ENCODE data around the gene ULBP1. TPM values are rescaled to one million over a fixed set of nuclear protein-coding genes. Genes with fewer than 3 reads are reported as not detected.

Gene ULBP1
- total and polyA plus RNA-seq, 12 donors: 0.07 to 0.46 (median 0.23) TPM

- TF ChIP-seq CTCF (IDR thresholded peaks at IDR 0.05): no peak
- peaks cover 3 to 33% (median 23%) of the 10 kb centered on the region in 9 donors for H3K4me1 ChIP-seq
- H3K4me3 ChIP-seq: peak within 1 kb of the TSS in 9 of 10 donors; percentile 36 to 67 (median 60)
- H3K27ac ChIP-seq: no peak within 1 kb of the TSS
- H3K9me3 ChIP-seq: no peaks in the 10 kb centered on the region
- H3K36me3 ChIP-seq: no peaks in the 10 kb centered on the region
- DNase-seq (peak; percentile 88 to 93), ATAC-seq (peak; percentile 82 to 92 (median 88))
- WGBS, 2 donors: 0% methylated on average over 40 of the region's 40 CpGs
- intact Hi-C loops (cut with DNase I): loop anchor here in 6 of 10 donors (5.0 to 10.0 kb wide), 3 partner anchors 90 to 378 kb away; partner anchors contain the start of gene PPIL4 (in 1 of the 6)
- H3K27me3 ChIP-seq: peaks cover 0 to 61% (median 0%) of the 10 kb centered on the region in 7 donors
These were observed 41.0 kb upstream of the ULBP1 start, which contains the start of gene RAET1G for GRCh38 chr6:149922642-149923326. Gene RAET1G (minus strand): TSS chr6:149923121. CDS start chr6:149923010, 111 bp downstream.

GRCh38 chr6:149923327-149923986, 40.3 kb upstream of the ULBP1 start:
- DNase-seq (no peak), ATAC-seq (peak in 1 of 8 donors; percentile 0)
- Histone ChIP-seq H3K27me3 (peaks cover 0 to 66% (median under 1%) of the 10 kb centered on the region in 7 donors), H3K9me3 (no peaks in the 10 kb centered on the region), H3K36me3 (no peaks in the 10 kb centered on the region), H3K27ac (no peak overlapping the region), H3K4me3 (peak overlapping the region in 9 of 10 donors; percentile 36 to 67 (median 60)), H3K4me1 (peaks cover 3 to 33% (median 23%) of the 10 kb centered on the region in 9 donors)
- 25% methylated on average over 33 of the region's 33 CpGs for WGBS, 2 donors
- intact Hi-C loops (cut with DNase I): loop anchor here in 6 of 10 donors (5.0 to 10.0 kb wide), 3 partner anchors 91 to 379 kb away; partner anchors contain the start of gene PPIL4 (in 1 of the 6)
- TF ChIP-seq CTCF (IDR thresholded peaks at IDR 0.05): no peak

DNA sequence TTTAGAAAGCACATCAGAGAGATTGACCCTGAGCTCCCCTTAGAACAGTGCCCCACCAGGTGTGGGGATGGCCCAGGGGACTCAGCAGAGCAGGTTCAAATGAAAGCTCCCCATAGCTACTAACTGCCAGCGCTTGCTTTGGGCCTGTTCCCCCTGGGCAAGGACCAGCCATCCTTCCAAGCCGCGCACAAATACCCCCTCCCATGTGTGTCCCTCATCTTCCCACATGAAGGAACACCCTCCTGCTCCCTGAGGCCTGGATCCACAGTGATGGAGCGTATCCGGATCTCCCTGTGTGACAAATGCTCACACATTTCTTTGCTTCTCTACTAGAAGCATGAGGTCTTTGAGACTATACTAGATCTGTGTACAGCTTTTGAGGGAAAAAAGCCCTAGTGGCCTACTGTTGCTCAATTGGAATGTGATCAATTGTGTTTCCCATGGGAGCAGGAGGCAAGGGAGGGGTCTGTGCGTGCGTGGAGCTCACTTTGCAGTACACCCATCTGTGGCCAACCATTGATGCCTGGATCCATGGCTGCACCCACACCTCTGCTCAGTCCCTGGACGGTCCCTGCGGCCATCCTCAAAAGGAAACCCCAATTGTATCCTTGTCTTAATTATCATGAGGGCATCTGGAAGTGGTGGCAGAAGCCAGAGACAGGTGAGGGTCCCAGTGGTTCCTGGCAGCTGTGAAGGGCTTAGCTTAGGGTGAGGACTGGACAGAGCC, 39.4 kb upstream of the ULBP1 start:
- Histone ChIP-seq H3K9me3 (no peaks in the 10 kb centered on the region), H3K27ac (no peak overlapping the region), H3K4me3 (no peak overlapping the region), H3K4me1 (peaks cover 3 to 33% (median 23%) of the 10 kb centered on the region in 9 donors), H3K27me3 (peaks cover 0 to 75% (median 10%) of the 10 kb centered on the region in 7 donors), H3K36me3 (no peaks in the 10 kb centered on the region)
- TF ChIP-seq CTCF (IDR thresholded peaks at IDR 0.05): no peak
- ATAC-seq: no peak
- 75 to 82% methylated on average over 9 of the region's 9 CpGs for WGBS, 2 donors
- no peak for DNase-seq
- intact Hi-C loops (cut with DNase I): loop anchor here in 7 of 10 donors (2.0 to 10.0 kb wide), 5 partner anchors 28 to 380 kb away; partner anchors contain the start of gene PPIL4 (in 1 of the 7)

DNA sequence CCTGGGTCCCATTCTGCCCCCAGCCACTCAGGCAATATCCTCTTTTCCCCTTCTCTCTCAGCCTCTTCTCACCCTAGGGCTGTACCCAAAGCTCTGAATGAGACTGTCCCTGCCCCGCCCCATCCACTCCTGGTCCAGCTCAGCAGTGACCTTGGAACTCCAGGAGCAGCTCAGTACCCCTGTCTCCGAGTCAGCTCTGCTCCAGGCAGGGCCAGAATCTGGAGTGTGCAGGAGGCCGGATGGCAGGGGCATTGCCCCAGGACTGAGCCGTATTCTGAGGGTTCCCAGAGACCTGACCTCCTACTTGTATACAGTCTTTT, 38.9 kb upstream of the ULBP1 start:
- intact Hi-C loops (cut with DNase I): loop anchor here in 9 of 10 donors (2.0 to 10.0 kb wide), 7 partner anchors 28 to 380 kb away; partner anchors contain the start of genes GINM1 (in 1 of the 9), LATS1 (in 1 of the 9) and PPIL4 (in 1 of the 9)
- WGBS, 2 donors: 81 to 87% methylated on average over 4 of the region's 4 CpGs

More for the DNA sequence above, 38.9 kb upstream of the ULBP1 start:
- no peaks in the 10 kb centered on the region for H3K36me3 ChIP-seq
- no peak for DNase-seq
- H3K9me3 ChIP-seq: no peaks in the 10 kb centered on the region
- H3K4me1 ChIP-seq: peaks cover 3 to 33% (median 23%) of the 10 kb centered on the region in 9 donors
- peak overlapping the region in 2 of 10 donors; percentile 61 to 62 for H3K4me3 ChIP-seq
- no peak for TF ChIP-seq CTCF (IDR thresholded peaks at IDR 0.05)
- H3K27ac ChIP-seq: peak overlapping the region in 4 of 10 donors; percentile 49 to 67 (median 62)
- H3K27me3 ChIP-seq: peaks cover 0 to 80% (median 15%) of the 10 kb centered on the region in 7 donors
- ATAC-seq: no peak

Measured in heart right ventricle (tissue), 16 donors.